Measurements from ENCODE around the gene CALN1.
"Not testable (repeated sequence)": the region's sequence is repeated elsewhere in the genome, so short reads cannot be mapped to it uniquely, and the experiment has no call there.

CALN1 gene

DNA sequence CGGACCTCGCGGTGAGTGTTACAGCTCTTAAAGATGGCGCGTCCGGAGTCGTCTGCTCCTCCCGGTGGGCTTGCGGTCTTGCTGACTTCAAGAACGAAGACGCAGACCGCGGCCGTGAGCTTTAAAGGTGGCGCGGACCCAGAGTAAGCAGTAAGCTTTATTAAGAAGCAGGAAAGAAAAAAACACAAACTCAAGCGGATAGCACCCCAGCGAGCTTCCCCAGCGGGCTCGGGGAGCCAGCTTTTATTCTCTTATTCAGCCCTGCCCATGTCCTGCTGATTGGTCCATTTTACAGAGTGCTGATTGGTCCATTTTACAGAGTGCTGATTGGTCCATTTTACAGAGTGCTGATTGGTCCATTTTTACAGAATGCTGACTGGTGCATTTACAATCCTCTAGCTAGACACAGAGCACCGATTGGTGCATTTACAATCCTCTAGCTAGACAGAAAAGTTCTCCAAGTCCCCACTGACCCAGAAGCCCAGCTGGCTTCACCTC is at the start of gene CALN1:
Gene CALN1 (minus strand): TSS at position 218 of the 498 bp plus-strand sequence.
- not testable (repeated sequence) for DNase-seq

DNA sequence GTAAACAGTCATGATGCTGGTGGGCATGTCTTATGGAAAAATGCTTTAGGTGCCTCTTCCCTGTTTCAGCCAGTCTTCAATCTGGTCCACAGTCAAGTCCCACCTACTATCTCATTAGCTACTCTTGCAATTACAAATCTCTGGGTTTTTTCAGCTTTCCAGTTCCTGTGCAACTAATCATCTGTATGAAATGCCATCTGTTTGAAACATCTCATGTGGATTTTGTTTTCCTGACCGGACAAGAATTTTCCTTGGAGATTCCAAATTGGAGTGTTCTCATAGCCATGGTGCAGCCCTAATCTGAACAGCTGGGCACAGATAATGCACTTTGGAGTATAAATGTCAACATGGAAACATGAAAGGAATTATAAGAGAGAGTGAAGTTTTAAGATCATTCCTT is 41.3 kb upstream of the CALN1 start:
- no peak for DNase-seq

DNA sequence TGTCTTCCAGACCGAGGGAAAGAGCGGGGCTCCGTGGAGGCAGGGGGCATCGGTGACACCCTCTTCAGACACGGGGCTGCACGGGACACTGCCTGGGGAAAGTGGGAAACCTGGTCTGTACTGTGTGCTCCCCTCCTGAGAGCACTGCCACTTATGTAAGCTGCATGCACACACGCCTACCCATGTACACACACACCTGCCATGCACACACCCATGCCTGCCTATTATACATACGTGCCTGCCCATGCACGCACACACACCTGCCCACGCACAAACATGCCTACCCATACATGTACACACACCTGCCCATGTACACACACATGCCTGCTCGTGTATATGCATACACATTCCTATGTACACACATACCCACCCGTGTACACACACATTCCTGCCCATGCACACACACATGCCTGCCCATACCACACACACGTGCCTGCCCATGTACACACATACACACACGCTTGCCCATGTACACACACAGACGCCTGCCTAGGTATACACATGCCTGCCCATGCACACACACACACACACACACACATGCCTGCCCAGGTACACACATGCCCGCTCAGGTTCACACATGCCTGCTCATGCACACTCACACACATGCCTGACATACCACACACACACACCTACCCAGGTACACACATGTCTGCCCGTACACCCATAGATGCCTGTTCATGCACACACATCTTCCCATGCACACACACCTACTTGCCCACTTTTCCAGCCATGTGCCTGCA is 35.5 kb upstream of the CALN1 start:
- DNase-seq = no peak

DNA sequence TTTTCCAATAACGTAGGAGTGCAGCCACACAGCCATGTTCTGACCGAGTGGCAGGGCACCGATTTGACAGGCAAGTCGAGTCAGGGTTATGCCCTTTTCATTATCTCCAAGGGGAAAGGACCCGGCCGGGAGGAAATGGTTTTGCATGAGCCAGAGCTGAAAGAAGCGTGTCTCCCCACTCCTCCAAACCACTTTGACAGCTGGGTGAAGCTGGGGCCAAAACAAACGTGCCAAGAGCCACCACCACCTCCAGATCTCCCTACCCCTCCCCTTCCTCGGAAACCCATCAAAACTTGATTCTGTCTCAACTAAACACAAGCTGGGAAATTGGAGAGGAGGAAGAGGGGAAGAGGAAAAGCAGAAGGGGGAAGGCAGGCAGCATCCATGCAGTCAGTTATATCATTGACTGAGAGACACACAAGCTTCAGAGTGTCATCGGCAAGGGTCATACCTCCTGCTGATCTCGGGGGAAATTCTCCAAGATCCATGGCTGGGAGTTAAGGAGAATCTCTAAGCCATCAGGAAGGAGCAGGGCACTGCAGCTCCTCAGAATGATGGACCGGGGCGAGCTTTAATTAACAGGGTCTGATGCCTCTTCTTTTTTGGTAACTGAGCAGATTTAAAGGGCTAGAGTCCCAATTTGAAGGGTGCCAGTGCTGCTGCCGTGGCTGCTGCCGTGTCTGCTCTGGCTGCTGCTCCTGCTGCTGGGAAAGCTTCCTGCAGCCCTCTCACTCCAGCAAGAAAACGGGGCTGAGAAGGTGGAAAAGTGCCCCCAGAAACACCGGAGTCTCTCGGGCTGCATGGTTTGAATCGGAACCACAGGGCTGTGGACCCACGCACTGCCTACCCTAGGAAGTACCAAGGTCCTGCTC is 34.7 kb upstream of the CALN1 start:
- no peak for DNase-seq

DNA sequence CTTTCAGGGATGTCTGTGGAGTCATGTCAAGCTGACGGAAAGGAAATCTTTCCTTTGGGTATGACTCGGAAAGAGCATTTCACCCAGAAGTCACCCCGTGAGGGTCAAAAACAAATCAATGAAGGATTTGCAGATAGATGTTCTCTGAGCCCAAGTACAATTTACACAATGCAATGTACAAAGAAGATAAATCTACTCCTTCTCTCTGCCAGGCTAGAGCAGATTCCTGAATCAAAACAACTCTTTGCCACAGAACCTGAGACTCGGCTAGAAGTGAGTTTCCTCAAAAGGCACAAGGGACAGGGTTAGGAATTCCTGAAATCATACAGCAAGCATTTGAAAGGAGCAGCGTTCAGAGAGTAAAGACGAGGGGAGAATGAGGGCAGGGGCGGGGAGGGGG is 34.0 kb upstream of the CALN1 start:
- DNase-seq = no peak

DNA sequence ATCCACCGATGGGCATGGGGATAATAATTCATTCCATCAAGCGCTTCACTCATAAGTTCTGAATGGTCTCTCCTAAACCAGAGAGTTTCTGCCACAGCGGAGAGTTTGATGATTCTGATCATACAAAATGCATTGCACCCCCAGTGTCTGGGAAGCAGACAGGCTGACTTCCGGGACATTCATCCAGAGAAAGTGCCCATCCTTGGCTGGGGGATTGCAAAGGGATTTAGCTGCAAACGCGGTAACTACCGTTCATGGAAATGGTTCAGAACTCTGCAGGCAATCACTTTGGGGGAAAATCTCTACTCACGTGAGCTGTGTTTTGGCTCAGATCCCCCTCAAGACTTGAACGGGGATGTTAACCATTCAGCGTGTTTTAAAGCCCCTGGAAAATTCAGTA is 33.4 kb upstream of the CALN1 start:
- DNase-seq = no peak

DNA sequence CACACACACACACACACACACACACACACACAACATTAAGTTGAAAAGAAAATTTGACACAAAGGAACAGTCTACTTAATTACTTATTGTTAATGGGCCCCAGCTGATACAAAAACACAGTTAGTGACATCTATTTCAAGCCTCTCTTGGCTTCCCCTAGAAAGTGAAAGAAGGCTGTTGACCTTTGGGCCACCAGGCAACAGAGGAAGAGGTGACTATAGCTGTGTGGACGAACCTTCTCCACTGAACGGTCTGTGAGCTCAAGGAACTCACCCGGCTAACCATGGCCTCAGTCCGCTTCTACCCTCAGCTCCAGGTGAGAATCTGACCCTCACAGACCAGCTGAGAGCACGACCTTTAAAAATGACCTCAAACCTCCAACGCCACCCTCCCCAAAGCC is 32.9 kb upstream of the CALN1 start:
- no peak for DNase-seq

DNA sequence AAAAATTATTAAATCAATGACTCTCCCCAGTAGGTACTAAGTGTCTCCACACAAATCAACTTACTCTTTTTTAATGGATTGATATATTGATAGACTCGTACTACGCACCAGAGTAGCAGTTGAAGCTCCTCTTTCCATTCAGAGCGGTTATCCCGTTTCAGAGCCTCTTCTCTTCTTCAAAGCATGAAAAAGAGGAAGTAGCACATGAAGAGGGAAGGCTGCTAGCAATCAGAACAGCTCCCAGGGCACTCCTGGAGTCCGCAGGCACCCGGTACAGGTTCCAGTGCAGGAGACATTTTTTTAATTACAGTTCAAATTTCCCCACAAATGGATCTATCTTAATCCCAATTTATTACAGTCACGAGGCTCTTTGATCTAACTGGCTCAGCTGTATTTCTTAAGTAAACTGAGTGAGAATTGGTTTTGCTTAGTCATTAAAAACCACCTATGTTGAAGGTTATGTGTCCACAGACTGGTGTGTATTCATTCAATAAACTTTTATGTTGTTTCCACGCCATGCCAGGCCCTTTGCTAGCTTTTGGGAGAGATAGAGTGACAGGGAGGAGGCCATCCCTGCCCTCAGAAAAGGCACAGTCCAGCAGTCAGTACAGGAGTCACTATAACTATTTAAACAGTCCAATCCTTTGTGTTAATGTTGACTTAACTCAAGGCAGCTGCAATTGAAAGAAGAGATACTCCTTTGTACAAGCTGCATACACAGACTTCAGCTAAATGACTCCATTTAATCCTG is 32.1 kb upstream of the CALN1 start:
- DNase-seq = no peak

DNA sequence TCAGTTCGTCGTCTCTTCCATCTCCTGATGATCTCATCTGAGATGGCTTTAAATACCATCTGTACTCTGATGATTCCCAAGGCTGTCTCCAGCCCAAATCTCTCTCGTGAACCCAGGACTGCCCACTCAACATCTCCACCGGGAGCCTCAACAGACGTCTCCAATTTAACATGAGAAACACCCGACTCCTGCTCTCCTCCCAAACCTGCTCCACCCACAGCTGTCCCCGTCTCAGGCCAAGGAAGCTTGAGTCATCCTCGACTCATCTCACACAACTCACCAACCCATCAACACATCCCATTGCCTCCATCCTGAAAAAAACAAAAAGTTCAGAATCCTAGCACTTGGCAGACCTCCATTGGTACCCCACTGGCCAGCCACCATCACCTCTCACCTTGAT is 29.7 kb upstream of the CALN1 start:
- no peak for DNase-seq

DNA sequence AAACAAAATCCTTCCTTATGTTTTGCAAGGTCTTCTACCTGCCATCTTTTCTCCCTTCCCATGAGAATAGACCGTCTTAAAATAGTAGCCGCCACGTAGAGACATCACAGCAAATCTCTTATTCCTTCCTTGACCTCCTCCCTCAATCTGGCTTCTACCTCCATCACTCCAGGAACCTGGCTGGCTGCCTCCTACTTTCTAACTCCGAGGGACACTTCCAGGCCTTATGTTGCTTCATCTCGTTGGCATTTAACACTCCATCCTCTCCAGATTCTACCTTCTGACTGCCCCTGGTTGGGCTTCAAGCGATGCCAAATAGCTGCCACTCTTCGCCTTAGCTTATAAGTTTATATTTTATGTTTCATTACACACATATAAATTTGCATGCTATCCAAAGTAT is 26.4 kb upstream of the CALN1 start:
- DNase-seq = no peak

DNA sequence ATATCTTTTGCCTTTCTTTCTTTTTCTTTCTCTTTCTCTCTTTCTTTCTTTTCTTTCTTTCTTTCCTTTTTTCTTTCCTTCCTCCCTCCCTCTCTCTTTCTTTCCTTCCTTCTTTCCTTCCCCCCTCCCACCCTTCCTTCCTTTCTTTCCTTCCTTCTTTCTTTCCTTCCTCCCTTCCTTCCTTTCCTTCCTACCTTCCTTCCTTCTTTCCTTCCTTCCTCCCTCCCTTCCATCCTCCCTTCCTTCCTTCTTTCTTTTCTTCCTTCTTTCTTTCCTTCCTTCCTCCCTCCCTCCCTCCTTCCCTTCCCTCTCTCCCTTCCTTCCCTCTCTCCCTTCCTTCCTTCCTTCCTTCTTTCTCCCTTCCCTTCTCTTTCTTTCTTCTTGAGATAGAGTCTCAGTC is 25.5 kb upstream of the CALN1 start:
- no peak for DNase-seq

DNA sequence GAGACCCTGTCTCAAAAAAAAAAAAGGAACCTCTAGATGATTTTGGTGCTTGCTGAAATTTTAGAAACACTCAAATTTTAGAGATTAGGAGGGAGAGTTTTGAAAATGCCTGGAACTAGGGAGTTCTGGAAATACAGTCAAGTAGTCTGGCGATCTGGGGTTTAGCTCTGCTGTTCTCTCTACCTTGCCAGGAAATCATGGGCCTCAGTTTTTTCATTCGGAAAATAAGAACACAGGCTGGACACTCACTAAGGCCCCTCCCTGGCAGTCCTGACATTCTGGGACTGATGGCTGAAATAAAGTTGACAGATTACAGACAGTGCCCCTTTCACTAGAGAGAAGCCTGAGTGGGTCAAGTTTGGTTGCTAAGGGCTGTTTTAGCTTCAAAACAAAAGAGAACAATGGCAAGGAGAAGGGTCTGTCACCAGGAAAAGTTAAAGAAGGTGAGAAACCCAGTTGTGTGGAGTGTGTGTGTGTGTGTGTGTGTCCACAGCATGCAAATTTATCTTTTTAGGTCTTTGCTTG is 25.0 kb upstream of the CALN1 start:
- DNase-seq = no peak

DNA sequence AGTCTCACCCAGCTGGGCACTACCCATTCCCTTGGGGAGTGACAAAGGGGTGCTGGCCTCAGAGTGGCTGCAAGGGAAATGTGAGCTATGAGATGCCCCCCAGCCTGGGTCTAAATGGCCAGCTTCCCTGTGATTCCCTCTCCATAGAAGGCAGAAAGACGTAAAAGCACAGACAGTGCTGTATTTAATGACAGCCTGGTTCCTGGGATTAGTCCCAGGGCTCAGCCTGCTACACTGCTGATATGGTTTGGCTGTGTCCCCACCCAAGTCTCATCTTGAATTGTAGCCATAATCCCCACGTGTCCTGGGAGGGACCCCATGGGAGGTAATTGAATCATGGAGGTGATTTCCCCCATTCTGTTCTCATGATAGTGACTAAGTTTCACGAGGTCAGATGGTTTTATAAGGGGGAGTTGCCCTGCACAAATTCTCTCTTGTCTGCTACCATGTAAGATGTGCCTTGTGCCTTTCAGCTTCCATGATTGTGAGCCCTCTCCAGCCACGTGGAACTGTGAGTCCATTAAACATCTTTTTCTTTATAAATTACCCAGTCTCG is 23.9 kb upstream of the CALN1 start:
- DNase-seq = no peak

DNA sequence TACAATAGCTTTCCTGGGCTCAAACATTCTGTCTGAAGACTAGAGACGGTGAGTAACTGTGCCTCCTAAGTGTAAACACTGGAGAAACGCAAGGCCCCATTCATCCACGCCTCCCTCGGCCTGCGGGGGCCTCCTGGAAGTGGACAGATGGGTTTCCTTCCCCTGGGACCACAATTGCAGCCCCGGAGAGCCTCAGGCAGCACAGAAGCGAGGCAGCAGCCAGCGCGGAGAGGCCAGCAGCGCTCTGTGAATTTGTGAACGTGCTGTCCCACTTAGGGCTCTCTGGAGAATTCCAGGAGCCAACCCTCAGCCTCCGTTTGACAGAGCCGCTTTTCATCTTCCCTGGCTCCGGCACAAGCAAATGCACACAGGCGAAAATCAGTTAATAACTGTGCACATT is 23.2 kb upstream of the CALN1 start:
- DNase-seq = no peak

DNA sequence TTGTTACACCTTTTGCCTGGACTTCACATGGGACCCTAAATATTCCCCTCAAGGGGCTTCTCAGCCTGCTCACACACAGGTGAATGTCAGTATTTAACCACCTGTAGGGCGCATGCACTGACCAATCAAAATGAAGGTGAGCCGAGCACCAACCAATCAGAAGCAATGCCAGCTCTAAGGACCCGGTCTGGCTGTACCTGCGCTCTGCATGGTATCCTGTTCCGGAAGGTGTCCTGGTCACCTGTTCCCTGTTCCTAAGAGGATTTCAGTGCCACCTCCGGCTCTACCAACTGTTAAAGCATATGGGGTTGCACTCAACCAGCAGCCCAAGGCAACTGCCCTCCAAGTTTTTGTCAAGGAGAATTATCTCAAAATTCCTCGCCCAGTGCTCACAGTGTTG is 18.4 kb upstream of the CALN1 start:
- DNase-seq = no peak

DNA sequence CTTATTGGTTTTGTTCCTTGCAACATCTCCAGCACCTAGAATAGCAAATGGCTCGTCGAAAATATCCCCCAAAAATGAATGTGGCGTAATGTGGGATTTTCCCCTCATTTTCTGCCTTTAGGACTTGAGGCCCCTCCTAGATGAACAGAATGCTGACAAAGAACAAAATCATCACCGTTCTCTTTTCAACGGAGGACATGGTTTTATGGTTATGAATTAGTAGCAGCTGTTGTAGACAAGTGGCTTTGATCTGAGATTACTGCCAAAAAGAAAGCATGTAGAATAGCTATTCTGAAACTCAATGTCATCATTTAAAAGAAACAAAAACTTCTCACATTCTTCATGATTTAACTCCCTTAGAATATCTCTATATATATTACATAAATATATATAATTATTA is 17.2 kb upstream of the CALN1 start:
- no peak for DNase-seq

DNA sequence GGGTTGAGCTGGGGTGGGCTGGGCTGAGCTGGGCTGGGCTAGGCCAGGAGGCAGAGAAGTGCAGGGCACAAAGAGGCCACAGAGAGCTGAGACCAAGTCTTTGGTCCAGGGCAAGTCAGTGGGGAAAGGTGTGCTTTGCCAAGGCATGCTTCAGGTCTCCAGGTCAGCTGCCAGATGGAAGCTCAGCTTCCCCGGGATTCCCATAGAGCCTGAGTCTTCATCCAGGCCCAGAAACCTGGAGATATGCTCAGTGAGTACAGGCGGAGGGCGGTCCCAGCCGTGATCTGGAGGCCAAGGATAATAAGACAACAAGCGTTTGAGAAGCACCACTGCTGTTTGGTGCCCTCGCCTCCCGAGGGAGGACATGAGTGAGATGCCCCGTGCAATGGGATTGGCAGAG is 4.7 kb upstream of the CALN1 start:
- no peak for DNase-seq

DNA sequence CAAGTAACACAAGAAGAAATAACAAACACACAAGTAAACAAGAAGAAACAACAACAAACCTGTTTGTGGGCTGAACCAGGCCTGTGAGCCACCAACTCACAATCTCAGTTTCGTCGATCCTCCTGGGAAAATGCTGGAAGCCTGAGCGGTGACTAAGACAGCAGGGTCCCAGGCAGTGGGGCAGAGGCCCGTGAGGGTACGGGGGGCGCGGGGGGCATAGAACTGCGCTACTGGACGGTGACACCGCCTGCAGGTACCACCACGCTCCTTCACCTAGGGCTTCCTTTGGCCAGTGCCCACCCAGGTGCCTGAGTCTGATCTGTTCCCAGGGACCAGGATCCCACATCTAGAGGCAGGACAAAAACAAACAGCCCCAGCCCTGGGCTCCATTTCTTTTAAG is 3.4 kb upstream of the CALN1 start:
- no peak for DNase-seq

DNA sequence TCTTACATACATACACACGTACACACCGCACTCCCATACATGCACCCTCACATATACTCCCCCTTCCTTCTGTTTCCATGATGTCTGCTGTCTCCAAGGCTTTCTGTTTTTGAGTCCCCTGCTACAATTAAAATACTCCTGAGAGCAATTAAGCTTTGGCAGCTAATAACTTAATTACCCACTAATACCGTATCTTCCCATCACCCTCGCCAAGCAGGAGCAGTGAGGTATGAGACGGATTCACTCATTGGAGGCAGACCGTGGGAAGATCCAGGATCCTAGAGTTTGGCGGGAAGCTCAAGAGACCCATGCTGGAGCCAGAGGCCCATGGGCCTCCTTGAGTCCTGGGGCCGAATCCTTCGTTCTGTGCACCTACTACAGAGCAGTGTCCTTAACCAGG is 1.7 kb upstream of the CALN1 start:
- DNase-seq = no peak

DNA sequence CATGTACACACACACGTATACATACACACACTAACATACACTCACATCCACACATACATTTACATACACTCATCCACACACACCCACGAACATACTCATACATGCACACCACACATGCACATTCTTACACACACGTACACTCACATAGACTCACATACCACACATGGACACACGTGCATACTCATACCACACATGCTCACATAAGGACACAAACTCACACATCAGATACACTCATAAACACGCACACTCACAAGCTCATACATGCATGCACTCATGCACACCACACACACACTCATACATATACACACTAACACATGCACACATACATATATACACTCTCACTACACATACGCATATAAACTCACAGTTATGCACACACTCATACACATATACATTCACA is 1.2 kb upstream of the CALN1 start:
- DNase-seq = no peak

DNA sequence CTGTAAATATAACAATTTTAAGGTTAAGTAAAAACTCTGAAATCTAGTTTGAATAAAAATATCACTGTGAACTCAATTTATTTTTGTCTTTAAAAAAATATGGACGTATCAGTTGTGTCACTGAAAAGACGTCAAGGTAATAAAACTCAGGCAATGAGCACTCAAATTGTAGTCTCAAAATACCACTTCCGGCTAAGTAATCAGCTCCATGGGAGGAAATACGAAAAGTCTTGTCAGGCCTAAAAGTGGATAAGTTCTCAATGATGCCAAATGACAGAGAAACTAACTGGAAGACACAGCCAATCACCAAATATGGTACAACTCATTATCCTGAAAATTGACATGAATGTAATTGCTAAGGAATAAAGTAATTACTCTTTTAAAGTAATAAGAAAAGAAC is 719 bp downstream of the CALN1 start:
- no peak for DNase-seq

DNA sequence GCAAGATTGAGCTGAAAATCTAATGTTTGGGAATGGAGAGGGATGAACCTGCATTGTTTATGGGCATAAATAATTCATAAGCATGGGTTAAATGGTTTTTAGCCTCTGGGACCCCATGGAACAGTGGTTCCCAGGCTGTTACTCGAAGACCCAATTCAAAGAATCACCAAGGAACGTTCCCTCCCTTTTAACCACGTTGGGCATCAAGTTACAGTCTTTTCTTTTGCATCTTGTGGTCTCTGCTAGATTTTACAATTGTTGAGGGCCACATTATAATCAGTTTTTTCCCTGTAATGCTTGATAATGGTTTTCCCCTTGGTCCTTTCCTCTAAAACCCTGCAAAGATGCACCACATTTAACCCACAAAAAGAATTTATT is 2.5 kb downstream of the CALN1 start:
- DNase-seq = no peak
